T-helper 17 cell (primary cell): Measurements from ENCODE around the gene ATXN3L. TPM values are rescaled to one million over a fixed set of nuclear protein-coding genes. Genes with fewer than 3 reads are reported as not detected.
"Not testable (repeated sequence)": the region's sequence is repeated elsewhere in the genome, so short reads cannot be mapped to it uniquely, and the experiment has no call there.

Experiments
- ATAC-seq: fragments of 150-1000 bp; cut with Tn5 transposase; 2 replicates; pipeline ENCODE4 v1.10.0; 2021; ENCODE audit warnings: mild to moderate bottlenecking, moderate library complexity
- DNase-seq, 3 donors: peaks; one replicate each; pipeline versions ENCODE4 v3.0.0 to v3.0.0-alpha.2; 2020 to 2021
- H3K9me3 ChIP-seq: one replicate; pipeline ENCODE4 v1.7.0; 2013; ENCODE audit warnings: low read length, mild to moderate bottlenecking; ENCODE audit not compliant: control insufficient read depth, poor library complexity, severe bottlenecking
- H3K27ac Mint-ChIP-seq: one replicate; pipeline ENCODE4 v1.8.0; 2022; ENCODE audit warnings: mild to moderate bottlenecking, moderate library complexity, mixed read lengths
- H3K27me3 Mint-ChIP-seq: one replicate; pipeline ENCODE4 v1.8.0; 2022; ENCODE audit warnings: mixed read lengths
- H3K36me3 Mint-ChIP-seq: one replicate; pipeline ENCODE4 v1.8.0; 2022; ENCODE audit warnings: low read depth, mixed read lengths
- H3K4me1 Mint-ChIP-seq: one replicate; pipeline ENCODE4 v1.8.0; 2022; ENCODE audit warnings: mild to moderate bottlenecking, mixed read lengths
- H3K4me3 Mint-ChIP-seq: one replicate; pipeline ENCODE4 v1.8.0; 2022; ENCODE audit warnings: mild to moderate bottlenecking, moderate library complexity, mixed read lengths
- total RNA-seq, 4 donors: library from RNA in 2 of 4; stranded (reverse) in 2 of 4; gene quantifications; one replicate each; pipeline ENCODE4 v1.2.3 and lab custom pipeline; 2022 to 2026

ATXN3L gene
- total RNA-seq, 2 donors from 2014 or later, result not detected

GRCh38 chrX:13339607-13340006 is 19.8 kb upstream of the ATXN3L start:
- DNase-seq, result no peak
- no peaks in the 10 kb centered on the region for H3K9me3 ChIP-seq
- no peaks in the 10 kb centered on the region for H3K4me1 Mint-ChIP-seq
- H3K36me3 Mint-ChIP-seq, result peaks cover 2% of the 10 kb centered on the region
- H3K27ac Mint-ChIP-seq, result no peak overlapping the region
- ATAC-seq, result no peak
- H3K27me3 Mint-ChIP-seq, result no peaks in the 10 kb centered on the region
- H3K4me3 Mint-ChIP-seq, result no peak overlapping the region

- no peak overlapping the region for H3K27ac Mint-ChIP-seq
- H3K36me3 Mint-ChIP-seq, result peaks cover 2% of the 10 kb centered on the region
- ATAC-seq (no peak), DNase-seq (no peak)
- no peak overlapping the region for H3K4me3 Mint-ChIP-seq
- H3K9me3 ChIP-seq, result no peaks in the 10 kb centered on the region
- H3K27me3 Mint-ChIP-seq, result no peaks in the 10 kb centered on the region
- no peaks in the 10 kb centered on the region for H3K4me1 Mint-ChIP-seq
Observed at GRCh38 chrX:13338996-13339515, 19.2 kb upstream of the ATXN3L start.

GRCh38 chrX:13334491-13334890 is 14.6 kb upstream of the ATXN3L start:
- no peak for ATAC-seq
- no peaks in the 10 kb centered on the region for H3K27me3 Mint-ChIP-seq
- H3K4me3 Mint-ChIP-seq, result no peak overlapping the region
- no peak for DNase-seq
- H3K27ac Mint-ChIP-seq, result no peak overlapping the region
- H3K4me1 Mint-ChIP-seq, result no peaks in the 10 kb centered on the region
- H3K36me3 Mint-ChIP-seq, result no peaks in the 10 kb centered on the region
- no peaks in the 10 kb centered on the region for H3K9me3 ChIP-seq

- Mint-ChIP-seq H3K27ac (no peak overlapping the region), H3K4me1 (no peaks in the 10 kb centered on the region), H3K27me3 (no peaks in the 10 kb centered on the region), H3K36me3 (no peaks in the 10 kb centered on the region), H3K4me3 (no peak overlapping the region)
- ATAC-seq (no peak), DNase-seq (no peak)
- no peaks in the 10 kb centered on the region for H3K9me3 ChIP-seq
Observed at GRCh38 chrX:13330446-13330845, 10.6 kb upstream of the ATXN3L start.

GRCh38 chrX:13327666-13328065 is 7.8 kb upstream of the ATXN3L start:
- H3K27me3 Mint-ChIP-seq, result no peaks in the 10 kb centered on the region
- no peak overlapping the region for H3K27ac Mint-ChIP-seq
- H3K4me3 Mint-ChIP-seq, result no peak overlapping the region
- ATAC-seq (no peak), DNase-seq (no peak)
- no peaks in the 10 kb centered on the region for H3K4me1 Mint-ChIP-seq
- no peaks in the 10 kb centered on the region for H3K9me3 ChIP-seq
- no peaks in the 10 kb centered on the region for H3K36me3 Mint-ChIP-seq

- DNase-seq, result no peak
- H3K27ac Mint-ChIP-seq, result no peak overlapping the region
- H3K4me1 Mint-ChIP-seq, result no peaks in the 10 kb centered on the region
- H3K36me3 Mint-ChIP-seq, result no peaks in the 10 kb centered on the region
- no peak overlapping the region for H3K4me3 Mint-ChIP-seq
- ATAC-seq, result no peak
- no peaks in the 10 kb centered on the region for H3K27me3 Mint-ChIP-seq
- H3K9me3 ChIP-seq, result no peaks in the 10 kb centered on the region
Observed at GRCh38 chrX:13323241-13323640, 3.4 kb upstream of the ATXN3L start.

GRCh38 chrX:13317366-13317765 is 2.5 kb downstream of the ATXN3L start:
- ATAC-seq, result no peak
- Mint-ChIP-seq H3K36me3 (no peaks in the 10 kb centered on the region), H3K27ac (no peak overlapping the region), H3K4me1 (no peaks in the 10 kb centered on the region), H3K27me3 (no peaks in the 10 kb centered on the region), H3K4me3 (no peak overlapping the region)
- H3K9me3 ChIP-seq, result no peaks in the 10 kb centered on the region
- DNase-seq, result no peak

GRCh38 chrX:13311560-13311959 is 8.3 kb downstream of the ATXN3L start:
- no peaks in the 10 kb centered on the region for H3K36me3 Mint-ChIP-seq
- H3K27ac Mint-ChIP-seq, result no peak overlapping the region
- ATAC-seq (no peak), DNase-seq (no peak)
- H3K27me3 Mint-ChIP-seq, result no peaks in the 10 kb centered on the region
- H3K4me3 Mint-ChIP-seq, result no peak overlapping the region
- no peaks in the 10 kb centered on the region for H3K4me1 Mint-ChIP-seq
- H3K9me3 ChIP-seq, result no peaks in the 10 kb centered on the region

GRCh38 chrX:13309631-13310030 is 10.2 kb downstream of the ATXN3L start:
- no peak overlapping the region for H3K4me3 Mint-ChIP-seq
- DNase-seq, result no peak
- no peaks in the 10 kb centered on the region for H3K27me3 Mint-ChIP-seq
- H3K4me1 Mint-ChIP-seq, result no peaks in the 10 kb centered on the region
- H3K27ac Mint-ChIP-seq, result no peak overlapping the region
- H3K9me3 ChIP-seq, result no peaks in the 10 kb centered on the region
- no peak for ATAC-seq
- H3K36me3 Mint-ChIP-seq, result no peaks in the 10 kb centered on the region

GRCh38 chrX:13307041-13307440 is 12.8 kb downstream of the ATXN3L start:
- Mint-ChIP-seq H3K27ac (no peak overlapping the region), H3K27me3 (no peaks in the 10 kb centered on the region)
- no peak for ATAC-seq

GRCh38 chrX:13305108-13305507 is 14.7 kb downstream of the ATXN3L start:
- no peak overlapping the region for H3K27ac Mint-ChIP-seq
- ATAC-seq (no peak), DNase-seq (no peak)
- H3K4me1 Mint-ChIP-seq, result peaks cover 13% of the 10 kb centered on the region
- no peaks in the 10 kb centered on the region for H3K9me3 ChIP-seq
- H3K36me3 Mint-ChIP-seq, result peaks cover 2% of the 10 kb centered on the region
- no peak overlapping the region for H3K4me3 Mint-ChIP-seq
- H3K27me3 Mint-ChIP-seq, result no peaks in the 10 kb centered on the region

More at GRCh38 chrX:13307041-13307440, 12.8 kb downstream of the ATXN3L start:
- Mint-ChIP-seq H3K4me1 (peaks cover 6% of the 10 kb centered on the region), H3K4me3 (no peak overlapping the region), H3K36me3 (peaks cover 2% of the 10 kb centered on the region)
- no peaks in the 10 kb centered on the region for H3K9me3 ChIP-seq
- no peak for DNase-seq

GRCh38 chrX:13304052-13304451 is 15.8 kb downstream of the ATXN3L start:
- H3K9me3 ChIP-seq, result no peaks in the 10 kb centered on the region
- peaks cover 2% of the 10 kb centered on the region for H3K36me3 Mint-ChIP-seq
- DNase-seq (no peak), ATAC-seq (no peak)
- H3K4me1 Mint-ChIP-seq, result peaks cover 13% of the 10 kb centered on the region
- H3K4me3 Mint-ChIP-seq, result no peak overlapping the region
- H3K27me3 Mint-ChIP-seq, result no peaks in the 10 kb centered on the region
- H3K27ac Mint-ChIP-seq, result no peak overlapping the region

GRCh38 chrX:13303248-13303647 is 16.6 kb downstream of the ATXN3L start:
- H3K4me3 Mint-ChIP-seq, DNase-seq: not testable (repeated sequence)

GRCh38 chrX:13298836-13299235 is 21.0 kb downstream of the ATXN3L start:
- Mint-ChIP-seq H3K4me3 (no peak overlapping the region), H3K4me1 (peaks cover 13% of the 10 kb centered on the region), H3K27ac (no peak overlapping the region), H3K36me3 (peaks cover 2% of the 10 kb centered on the region), H3K27me3 (no peaks in the 10 kb centered on the region)
- DNase-seq (no peak), ATAC-seq (no peak)
- no peaks in the 10 kb centered on the region for H3K9me3 ChIP-seq

More at GRCh38 chrX:13303248-13303647, 16.6 kb downstream of the ATXN3L start:
- not testable (repeated sequence) for H3K27ac Mint-ChIP-seq, H3K9me3 ChIP-seq, H3K27me3 Mint-ChIP-seq, H3K36me3 Mint-ChIP-seq, ATAC-seq
- peaks cover 13% of the 10 kb centered on the region for H3K4me1 Mint-ChIP-seq
